NOMO-1 (cell line): ENCODE data around the gene CARD19.

Experiments
- DNase-seq, 2 experiments: peaks; one replicate each; lab custom pipeline; 2025; ENCODE audit not compliant: unreplicated experiment in 2 of 2; lab: John Stamatoyannopoulos, UW

CARD19 gene

GRCh38 chr9:93061791-93062763, 33.9 kb upstream of the CARD19 start:
- DNase-seq: no peak

- DNase-seq: peak; percentile 85 to 95
Measured at GRCh38 chr9:93064392-93065134, 31.5 kb upstream of the CARD19 start.

- DNase-seq: peak; percentile 15 to 20
Measured at GRCh38 chr9:93065135-93065720, 30.8 kb upstream of the CARD19 start.

GRCh38 chr9:93066978-93067603, 28.9 kb upstream of the CARD19 start:
- no peak for DNase-seq

GRCh38 chr9:93068956-93069355, 27.1 kb upstream of the CARD19 start:
- no peak for DNase-seq

- DNase-seq: no peak
Measured at GRCh38 chr9:93071464-93071863, 24.6 kb upstream of the CARD19 start.

GRCh38 chr9:93072383-93072795, 23.6 kb upstream of the CARD19 start:
- no peak for DNase-seq

- no peak for DNase-seq
Measured at GRCh38 chr9:93076101-93076791, 19.8 kb upstream of the CARD19 start.

GRCh38 chr9:93076792-93077128, 19.3 kb upstream of the CARD19 start:
- DNase-seq: no peak

- DNase-seq: no peak
Measured at GRCh38 chr9:93077367-93077766, 18.6 kb upstream of the CARD19 start.

- DNase-seq: no peak
Measured at GRCh38 chr9:93077811-93078210, 18.2 kb upstream of the CARD19 start.

- DNase-seq: no peak
Measured at GRCh38 chr9:93079371-93079770, 16.6 kb upstream of the CARD19 start.

- DNase-seq: no peak
Measured at GRCh38 chr9:93080406-93080805, 15.6 kb upstream of the CARD19 start.

GRCh38 chr9:93081081-93081529, 14.9 kb upstream of the CARD19 start:
- no peak for DNase-seq

- DNase-seq: no peak
Measured at GRCh38 chr9:93081931-93082330, 14.1 kb upstream of the CARD19 start.

GRCh38 chr9:93082841-93083411, 13.1 kb upstream of the CARD19 start:
- no peak for DNase-seq

- DNase-seq: no peak
Measured at GRCh38 chr9:93083592-93084470, 12.2 kb upstream of the CARD19 start.

- no peak for DNase-seq
Measured at GRCh38 chr9:93084471-93084881, 11.5 kb upstream of the CARD19 start.

GRCh38 chr9:93085676-93086075, 10.3 kb upstream of the CARD19 start:
- DNase-seq: no peak
